Measurements from ENCODE around the gene NDUFA3. TPM values are rescaled to one million over a fixed set of nuclear protein-coding genes. Genes with fewer than 3 reads are reported as not detected.

NDUFA3 gene
- total and polyA plus RNA-seq, 8 donors: 27.7 to 166 (median 50.5) TPM

Other genes starting within 250 kb of the NDUFA3 start
- 10 to 100 TPM; 21.5 to 57.6 (median 31.0) TPM for gene MYADM, start 235.0 kb upstream of the NDUFA3 start, total RNA-seq
- gene MYADM, start 235.0 kb upstream of the NDUFA3 start, polyA plus RNA-seq: 10 to 100 TPM; 14.0 to 40.6 TPM
- gene PRKCG, start 220.7 kb upstream of the NDUFA3 start, total RNA-seq: under 1 TPM in 5 of 6 donors, not detected in 1; 0.16 to 0.38 (median 0.18) TPM
- gene PRKCG, start 220.7 kb upstream of the NDUFA3 start, polyA plus RNA-seq: 1 to 10 TPM in 1 of 2 donors, under 1 TPM in 1; 0.99 to 2.2 TPM
- gene CACNG7, start 193.6 kb upstream of the NDUFA3 start, total RNA-seq: under 1 TPM in 2 of 6 donors, not detected in 4; 0.04 to 0.09 TPM
- under 1 TPM; 0.02 to 0.08 TPM for gene CACNG7, start 193.6 kb upstream of the NDUFA3 start, polyA plus RNA-seq
- gene CACNG8, start 139.9 kb upstream of the NDUFA3 start, total RNA-seq: under 1 TPM in 5 of 6 donors, not detected in 1; under 0.01 to 0.06 (median 0.03) TPM
- gene CACNG8, start 139.9 kb upstream of the NDUFA3 start, polyA plus RNA-seq: under 1 TPM; 0.02 to 0.04 TPM
- not detected for gene CACNG6, start 111.2 kb upstream of the NDUFA3 start, total RNA-seq
- not detected for gene CACNG6, start 111.2 kb upstream of the NDUFA3 start, polyA plus RNA-seq
- not detected for gene VSTM1, start 39.0 kb upstream of the NDUFA3 start, total RNA-seq
- not detected for gene VSTM1, start 39.0 kb upstream of the NDUFA3 start, polyA plus RNA-seq
- not detected for gene TARM1, start 21.5 kb upstream of the NDUFA3 start, total RNA-seq
- not detected for gene TARM1, start 21.5 kb upstream of the NDUFA3 start, polyA plus RNA-seq
- 1 to 10 TPM in 2 of 6 donors, under 1 TPM in 3, not detected in 1; 0.41 to 3.2 (median 0.84) TPM for gene OSCAR, start 2.1 kb upstream of the NDUFA3 start, total RNA-seq
- 1 to 10 TPM; 1.0 to 1.1 TPM for gene OSCAR, start 2.1 kb upstream of the NDUFA3 start, polyA plus RNA-seq
- 1 to 10 TPM; 3.8 to 8.8 (median 5.0) TPM for gene TFPT, start 12.8 kb downstream of the NDUFA3 start, total RNA-seq
- 10 to 100 TPM; 16.1 to 16.6 TPM for gene TFPT, start 12.8 kb downstream of the NDUFA3 start, polyA plus RNA-seq
- 10 to 100 TPM; 14.4 to 27.2 (median 19.5) TPM for gene PRPF31, start 12.9 kb downstream of the NDUFA3 start, total RNA-seq
- gene PRPF31, start 12.9 kb downstream of the NDUFA3 start, polyA plus RNA-seq: 10 to 100 TPM; 45.0 to 47.1 TPM
- gene CNOT3, start 34.9 kb downstream of the NDUFA3 start, total RNA-seq: 10 to 100 TPM; 16.8 to 28.5 (median 21.3) TPM
- gene CNOT3, start 34.9 kb downstream of the NDUFA3 start, polyA plus RNA-seq: 10 to 100 TPM; 39.0 to 40.0 TPM
- gene LENG1, start 56.9 kb downstream of the NDUFA3 start, total RNA-seq: 1 to 10 TPM; 2.1 to 5.1 (median 4.4) TPM
- gene LENG1, start 56.9 kb downstream of the NDUFA3 start, polyA plus RNA-seq: 1 to 10 TPM; 9.6 to 9.7 TPM
- gene TMC4, start 70.3 kb downstream of the NDUFA3 start, total RNA-seq: 10 to 100 TPM; 51.8 to 66.5 (median 56.2) TPM
- gene TMC4, start 70.3 kb downstream of the NDUFA3 start, polyA plus RNA-seq: 10 to 100 TPM; 80.0 to 88.9 TPM
- 10 to 100 TPM; 18.8 to 47.2 (median 27.3) TPM for gene MBOAT7, start 86.7 kb downstream of the NDUFA3 start, total RNA-seq
- gene MBOAT7, start 86.7 kb downstream of the NDUFA3 start, polyA plus RNA-seq: 10 to 100 TPM; 32.6 to 34.7 TPM
- 10 to 100 TPM; 16.8 to 24.7 (median 19.4) TPM for gene TSEN34, start 88.5 kb downstream of the NDUFA3 start, total RNA-seq
- 10 to 100 TPM; 19.5 to 33.3 TPM for gene TSEN34, start 88.5 kb downstream of the NDUFA3 start, polyA plus RNA-seq
- 1,000 to 10,000 TPM in 4 of 6 donors, 100 to 1,000 TPM in 2; 815 to 1,921 (median 1,191) TPM for gene RPS9, start 98.0 kb downstream of the NDUFA3 start, total RNA-seq
- 1,000 to 10,000 TPM; 2,302 to 2,340 TPM for gene RPS9, start 98.0 kb downstream of the NDUFA3 start, polyA plus RNA-seq
- 1 to 10 TPM in 3 of 6 donors, under 1 TPM in 3; 0.47 to 5.6 (median 1.6) TPM for gene LILRB3, start 120.2 kb downstream of the NDUFA3 start, total RNA-seq
- 1 to 10 TPM; 1.3 to 2.4 TPM for gene LILRB3, start 120.2 kb downstream of the NDUFA3 start, polyA plus RNA-seq
- gene LILRA6, start 139.9 kb downstream of the NDUFA3 start, total RNA-seq: 1 to 10 TPM in 2 of 6 donors, under 1 TPM in 4; 0.20 to 2.4 (median 0.62) TPM
- under 1 TPM; 0.31 to 0.38 TPM for gene LILRA6, start 139.9 kb downstream of the NDUFA3 start, polyA plus RNA-seq
- 1 to 10 TPM in 3 of 6 donors, under 1 TPM in 3; 0.23 to 3.1 (median 1.1) TPM for gene LILRB5, start 154.4 kb downstream of the NDUFA3 start, total RNA-seq
- gene LILRB5, start 154.4 kb downstream of the NDUFA3 start, polyA plus RNA-seq: 1 to 10 TPM in 1 of 2 donors, under 1 TPM in 1; 0.56 to 1.4 TPM
- gene LILRB2, start 178.3 kb downstream of the NDUFA3 start, total RNA-seq: 1 to 10 TPM in 3 of 6 donors, under 1 TPM in 3; 0.19 to 3.9 (median 1.2) TPM
- gene LILRB2, start 178.3 kb downstream of the NDUFA3 start, polyA plus RNA-seq: 1 to 10 TPM; 1.4 to 1.6 TPM
- 1 to 10 TPM in 2 of 6 donors, under 1 TPM in 4; 0.20 to 1.7 (median 0.51) TPM for gene LILRA5, start 210.3 kb downstream of the NDUFA3 start, total RNA-seq
- 1 to 10 TPM in 1 of 2 donors, under 1 TPM in 1; 0.34 to 1.1 TPM for gene LILRA5, start 210.3 kb downstream of the NDUFA3 start, polyA plus RNA-seq
- 1 to 10 TPM in 1 of 6 donors, under 1 TPM in 1, not detected in 4; 0.24 to 2.4 TPM for gene LILRA4, start 236.3 kb downstream of the NDUFA3 start, total RNA-seq
- not detected for gene LILRA4, start 236.3 kb downstream of the NDUFA3 start, polyA plus RNA-seq

All from pancreas (tissue), 8 donors.